HG03097 (cell line): ENCODE data around the gene STAT1.

Experiments used
- ATAC-seq: cut with Tn5 transposase; IDR thresholded peaks from one replicate; pipeline ENCODE4 v1.9.1; 2021; ENCODE audit not compliant: unreplicated experiment, low FRiP score

The STAT1 gene

DNA sequence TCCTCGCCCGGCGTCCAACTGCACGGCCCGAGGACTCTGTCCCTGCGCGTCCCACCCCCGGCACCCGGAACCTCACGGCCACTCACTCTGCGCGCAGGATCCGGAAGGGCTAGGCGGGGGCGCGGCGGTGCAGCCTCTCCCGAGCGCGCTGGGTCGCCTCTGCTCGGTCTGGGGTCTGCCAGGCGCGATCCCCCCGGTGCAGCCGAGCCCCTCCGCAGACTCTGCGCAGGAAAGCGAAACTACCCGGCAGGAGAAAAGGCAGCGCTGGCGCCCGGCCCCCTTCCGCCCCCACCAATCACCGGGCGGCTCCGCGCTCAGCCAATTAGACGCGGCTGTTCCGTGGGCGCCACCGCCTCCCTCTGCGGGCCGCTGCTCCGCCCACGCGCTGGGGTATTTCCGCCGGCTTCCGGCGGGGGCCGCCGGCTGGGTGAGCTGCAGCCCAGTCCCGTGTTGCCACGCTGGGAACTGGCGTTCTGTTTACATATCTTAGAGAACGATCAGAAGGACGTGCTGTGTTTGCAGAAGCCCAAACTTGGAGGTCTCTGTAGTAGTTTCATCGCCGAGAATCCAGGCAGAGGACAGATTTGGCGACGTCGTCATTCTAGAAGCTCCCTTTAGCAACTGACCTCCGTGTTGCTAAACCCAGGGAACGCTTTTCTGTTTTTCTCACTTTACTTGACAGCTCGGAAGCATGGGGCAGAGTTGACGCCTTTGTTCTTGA lies at the start of gene STAT1:
Gene STAT1 (minus strand): TSS at position 240 of the 721 bp plus-strand sequence. CDS start 4,168 bp downstream, outside the sequence.
- peak; percentile 76 for ATAC-seq

DNA sequence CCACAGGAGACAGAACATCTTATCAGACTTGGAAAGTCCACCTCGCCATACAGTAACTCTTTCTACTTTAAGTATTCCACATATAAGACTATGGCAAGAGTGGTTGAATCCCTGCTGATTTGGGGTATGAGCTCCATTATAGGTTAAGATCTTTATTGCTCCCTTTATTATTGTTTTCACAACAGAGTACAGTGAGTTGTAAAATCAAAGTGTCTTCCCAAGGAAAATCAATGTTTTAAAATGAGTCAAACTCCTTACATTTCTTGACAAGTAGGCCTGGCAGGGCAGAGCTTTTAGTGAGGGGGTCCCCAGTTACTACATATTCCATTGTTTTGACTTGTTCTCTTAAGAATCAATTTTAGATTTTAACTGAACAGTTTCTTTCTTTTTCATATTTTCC lies 49.6 kb upstream of the STAT1 start:
- ATAC-seq, result no peak

DNA sequence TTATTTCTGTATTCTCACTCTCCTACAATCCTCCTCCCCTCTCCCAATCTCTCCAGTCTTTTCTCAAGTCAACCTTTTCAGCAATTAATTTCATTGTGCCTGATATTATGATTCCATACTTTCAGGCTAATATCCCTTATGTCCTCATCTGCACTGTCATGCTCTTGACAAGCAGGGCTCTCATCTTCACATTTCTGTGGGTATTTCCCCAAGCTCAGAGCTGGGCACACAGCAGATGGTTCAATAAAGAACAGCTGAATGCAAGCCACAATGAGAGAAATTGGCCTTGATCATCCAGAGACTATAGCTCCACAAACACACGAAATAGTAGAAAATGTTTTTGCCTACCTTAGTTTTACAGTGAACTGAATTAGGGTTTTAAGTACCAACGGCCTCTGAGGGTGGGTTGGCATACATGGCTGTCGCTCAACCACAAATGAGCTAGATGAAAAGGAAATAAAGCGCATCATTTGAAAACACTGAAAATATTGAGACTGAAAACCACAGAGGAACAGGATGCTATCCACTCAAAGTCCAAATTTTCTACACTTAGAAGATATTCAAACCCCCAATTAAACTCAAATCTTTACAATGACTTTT lies 47.5 kb upstream of the STAT1 start:
- ATAC-seq, result no peak

DNA sequence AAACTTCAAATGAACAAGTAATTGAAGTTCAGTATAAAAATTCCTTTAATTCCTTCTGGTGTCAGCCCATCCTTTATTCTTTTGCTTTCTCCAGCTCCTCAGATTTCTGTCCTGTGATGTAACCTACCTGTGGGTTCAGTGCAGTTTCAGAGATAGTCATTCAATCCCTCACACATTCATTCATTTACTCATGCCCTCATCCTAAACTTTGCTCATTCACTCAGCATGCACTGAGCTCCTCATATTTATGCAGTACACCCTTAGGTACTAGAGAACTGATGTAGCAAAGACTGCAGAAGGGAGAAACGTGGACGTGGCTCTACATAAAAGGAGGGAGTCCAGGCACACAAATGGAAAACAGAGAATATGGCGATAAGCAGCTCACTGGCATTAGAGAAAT lies 45.3 kb upstream of the STAT1 start:
- no peak for ATAC-seq

DNA sequence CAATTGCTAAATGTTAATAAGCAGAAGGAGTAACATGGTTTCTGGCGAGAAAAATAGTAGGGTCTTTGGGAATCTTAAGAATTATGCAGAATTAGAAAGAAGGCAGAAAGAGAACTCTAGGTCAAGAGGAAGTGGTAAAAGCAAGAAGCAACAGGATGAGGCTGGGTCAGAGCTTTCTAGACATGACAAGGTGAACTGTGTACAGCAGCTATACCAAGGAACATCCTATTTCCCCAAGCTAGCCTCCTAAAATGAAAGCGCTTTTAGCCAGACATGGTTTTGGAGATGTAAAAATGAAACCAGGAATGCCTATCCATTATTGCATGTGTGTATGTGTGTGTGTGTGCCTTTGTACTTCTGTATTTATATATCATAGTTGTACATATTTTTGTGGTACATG lies 42.3 kb upstream of the STAT1 start:
- no peak for ATAC-seq

DNA sequence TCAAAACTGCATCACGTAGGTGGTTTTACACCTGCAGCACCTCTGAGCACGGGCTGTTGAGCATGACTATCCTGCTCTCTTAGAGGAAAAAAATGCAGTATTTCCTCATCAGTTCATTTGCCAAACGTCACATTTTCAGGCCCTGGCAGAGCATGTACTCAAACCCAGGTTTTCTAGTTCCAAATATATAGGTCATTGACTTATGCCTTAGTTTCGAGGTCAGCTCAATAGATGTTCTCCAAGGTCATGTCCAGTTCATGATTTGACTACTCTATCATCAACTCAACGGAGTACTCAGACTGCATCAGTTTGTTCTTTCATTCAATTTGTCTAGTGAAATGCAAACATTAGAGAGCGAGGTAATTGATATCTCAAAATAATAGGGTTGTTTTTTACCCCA lies 39.3 kb upstream of the STAT1 start:
- no peak for ATAC-seq

DNA sequence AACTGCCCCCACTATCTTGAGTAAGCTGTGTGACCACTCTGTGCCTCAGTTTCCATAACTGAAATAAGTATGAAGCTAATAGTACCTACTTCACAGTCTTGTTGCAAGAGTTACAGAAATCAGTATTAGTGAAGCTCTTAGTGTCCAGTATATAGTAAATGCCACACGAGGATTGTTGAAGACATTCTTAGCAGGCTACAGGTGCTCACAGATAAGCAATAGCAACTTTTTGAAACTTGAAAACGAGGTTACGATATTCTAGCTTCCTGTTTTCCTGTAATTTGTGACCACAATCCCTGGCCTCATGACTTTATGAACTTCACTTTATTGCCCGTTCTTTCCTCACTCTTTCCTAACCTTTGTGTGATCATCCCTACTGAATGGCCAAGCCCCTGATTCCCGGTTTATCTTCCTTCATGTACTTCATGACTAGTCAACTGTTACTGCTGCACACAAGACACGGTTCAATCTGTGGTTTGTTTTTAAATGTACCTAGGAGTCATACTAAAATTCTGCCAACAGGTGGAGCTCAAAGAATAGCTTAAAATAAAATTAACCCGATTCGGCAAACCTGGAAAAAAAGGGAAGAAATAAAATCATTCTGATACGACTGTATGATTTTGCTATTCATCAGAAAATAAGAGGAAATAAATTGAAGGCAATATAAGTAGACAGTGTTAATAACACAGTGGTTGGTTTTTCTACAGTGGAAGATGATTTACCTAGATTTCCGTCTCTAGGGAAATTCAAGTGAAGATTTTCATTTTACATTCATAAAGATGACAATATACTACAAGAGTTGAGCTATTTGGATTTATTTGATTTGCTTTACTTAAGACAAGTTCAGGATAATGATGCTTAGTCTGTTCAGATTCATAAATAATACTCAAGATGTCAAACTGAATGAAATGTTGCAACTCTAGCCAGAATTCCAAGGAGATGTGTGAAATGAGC lies 38.1 kb upstream of the STAT1 start:
- ATAC-seq, result no peak

DNA sequence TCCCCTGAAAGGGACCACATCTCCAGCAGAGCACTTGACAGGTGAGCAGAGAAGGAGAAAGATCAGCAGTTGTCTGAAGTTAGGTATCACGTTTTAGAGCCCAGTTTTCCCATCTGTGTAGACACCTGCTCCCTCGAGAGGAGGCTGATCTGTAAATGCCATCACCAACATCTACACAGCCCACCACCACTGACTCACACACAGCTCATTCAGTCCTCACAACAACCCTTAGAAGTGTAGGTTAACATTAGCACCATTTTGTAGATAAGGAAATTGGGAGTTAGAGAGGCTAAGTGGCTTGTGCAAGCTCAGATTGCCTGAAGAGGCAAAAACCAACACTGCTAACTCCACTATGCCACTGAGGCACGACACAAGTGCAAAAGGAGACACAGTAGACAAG lies 37.2 kb upstream of the STAT1 start:
- ATAC-seq, result no peak

DNA sequence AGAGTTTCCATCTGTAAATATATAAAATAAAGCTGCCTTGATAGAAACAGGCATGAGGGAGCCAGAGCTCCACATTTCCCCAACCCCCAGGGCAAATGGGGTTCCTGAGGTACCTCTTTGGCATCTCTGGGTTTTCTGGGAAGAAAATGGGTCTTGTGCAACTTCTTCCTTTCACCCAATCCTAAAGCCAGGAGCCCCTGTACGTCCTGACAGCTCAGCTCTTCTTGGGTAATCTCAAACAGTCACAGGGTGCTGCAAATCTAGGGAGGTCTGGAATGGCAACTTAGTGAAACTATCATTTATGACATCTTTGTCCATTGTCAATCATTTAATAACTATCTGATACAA lies 36.6 kb upstream of the STAT1 start:
- no peak for ATAC-seq

DNA sequence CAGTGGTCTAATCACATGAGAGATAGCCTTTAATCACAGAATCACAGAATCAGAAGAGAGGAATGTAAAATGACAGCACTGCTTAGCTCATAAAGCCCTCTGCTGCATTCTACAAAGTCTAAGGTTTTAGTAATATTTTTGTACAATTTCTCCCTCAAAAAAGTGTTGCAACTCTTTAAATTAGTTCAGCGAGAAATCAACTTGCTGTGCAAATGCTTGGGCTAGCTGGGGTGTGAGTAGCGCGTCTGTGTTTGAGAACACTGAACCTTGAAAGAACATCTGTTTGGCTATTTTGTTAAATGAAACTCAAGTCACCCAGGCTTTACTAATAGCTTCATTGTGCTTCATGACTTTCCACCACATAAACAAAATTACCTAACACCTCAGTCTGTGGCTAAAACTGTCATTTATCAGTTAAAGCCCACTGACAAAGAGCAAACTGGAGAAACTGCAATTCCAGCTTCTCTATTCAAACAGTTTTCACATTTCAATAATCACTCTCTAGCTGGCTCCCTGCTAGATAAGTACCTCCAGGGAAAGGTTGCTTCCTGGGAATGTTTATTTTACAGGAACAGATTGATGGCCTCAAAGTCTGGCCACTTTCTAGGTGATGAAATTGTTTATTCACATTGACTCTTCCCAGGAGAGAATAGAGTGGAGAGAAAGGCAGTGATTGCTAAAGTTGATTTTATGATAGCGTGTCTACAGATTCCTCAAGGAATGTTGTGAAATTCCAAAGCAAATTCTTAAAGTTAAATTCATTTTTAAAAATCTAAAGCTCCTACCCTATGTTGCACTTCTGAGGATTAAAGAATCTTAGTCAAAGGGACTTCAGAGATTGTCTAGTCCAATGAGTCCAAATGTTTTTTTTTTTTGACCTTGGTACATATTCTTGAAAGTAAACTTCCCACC lies 36.0 kb upstream of the STAT1 start:
- peak; percentile 88 for ATAC-seq

DNA sequence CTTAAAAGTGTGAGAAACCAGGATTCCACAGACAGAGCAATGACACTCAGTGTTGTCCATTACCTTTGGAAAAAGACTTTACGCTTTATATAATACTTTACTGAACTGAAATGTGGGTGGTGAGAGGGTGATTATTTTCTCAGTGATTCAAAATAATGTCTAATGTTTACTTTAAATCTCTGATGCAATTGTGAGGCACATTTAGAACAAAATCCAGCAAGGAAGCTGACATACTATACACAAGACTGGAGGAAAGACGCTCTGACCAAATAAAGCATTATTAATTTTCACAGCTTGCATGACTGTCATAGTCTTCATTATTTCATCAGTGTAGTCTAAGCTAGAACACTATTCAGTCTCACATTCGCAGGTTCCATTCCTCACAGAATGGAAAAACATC lies 34.1 kb upstream of the STAT1 start:
- ATAC-seq, result no peak

DNA sequence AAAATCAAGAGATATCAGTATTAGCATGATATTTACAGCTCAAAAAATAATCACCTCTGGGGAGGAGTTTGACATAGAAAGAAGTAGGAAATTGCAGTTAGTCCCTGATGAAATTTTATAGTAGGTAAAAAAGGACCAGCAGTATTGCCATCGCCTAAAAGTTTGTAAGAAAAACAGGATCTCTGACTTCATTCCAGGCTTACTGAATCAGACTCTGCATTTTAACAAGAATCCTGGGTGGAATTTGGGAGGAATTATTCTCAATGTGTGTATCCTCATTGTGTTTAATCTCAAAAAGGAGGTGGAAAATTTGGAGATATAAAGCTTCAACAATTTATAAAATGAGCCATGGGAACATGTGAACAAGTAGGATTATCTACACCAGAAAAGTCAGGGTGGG lies 31.2 kb upstream of the STAT1 start:
- no peak for ATAC-seq

DNA sequence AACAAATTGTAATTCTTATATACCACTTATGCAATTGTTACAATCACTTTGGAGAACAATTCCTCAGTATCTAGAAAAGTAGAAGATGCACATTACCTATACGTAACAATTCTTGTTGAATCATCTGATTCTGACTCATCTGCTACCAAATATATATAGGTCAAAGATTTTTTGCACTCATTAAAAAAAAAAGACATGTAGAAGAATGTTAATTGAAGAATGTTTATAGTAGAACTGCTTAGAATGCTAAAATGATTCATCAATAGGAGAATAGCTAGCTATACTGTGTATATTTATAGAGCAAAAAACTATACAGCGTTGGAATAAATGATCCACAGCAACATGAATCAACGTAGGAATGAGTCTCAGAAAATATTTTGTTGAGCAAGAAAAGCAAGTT lies 29.5 kb upstream of the STAT1 start:
- no peak for ATAC-seq

DNA sequence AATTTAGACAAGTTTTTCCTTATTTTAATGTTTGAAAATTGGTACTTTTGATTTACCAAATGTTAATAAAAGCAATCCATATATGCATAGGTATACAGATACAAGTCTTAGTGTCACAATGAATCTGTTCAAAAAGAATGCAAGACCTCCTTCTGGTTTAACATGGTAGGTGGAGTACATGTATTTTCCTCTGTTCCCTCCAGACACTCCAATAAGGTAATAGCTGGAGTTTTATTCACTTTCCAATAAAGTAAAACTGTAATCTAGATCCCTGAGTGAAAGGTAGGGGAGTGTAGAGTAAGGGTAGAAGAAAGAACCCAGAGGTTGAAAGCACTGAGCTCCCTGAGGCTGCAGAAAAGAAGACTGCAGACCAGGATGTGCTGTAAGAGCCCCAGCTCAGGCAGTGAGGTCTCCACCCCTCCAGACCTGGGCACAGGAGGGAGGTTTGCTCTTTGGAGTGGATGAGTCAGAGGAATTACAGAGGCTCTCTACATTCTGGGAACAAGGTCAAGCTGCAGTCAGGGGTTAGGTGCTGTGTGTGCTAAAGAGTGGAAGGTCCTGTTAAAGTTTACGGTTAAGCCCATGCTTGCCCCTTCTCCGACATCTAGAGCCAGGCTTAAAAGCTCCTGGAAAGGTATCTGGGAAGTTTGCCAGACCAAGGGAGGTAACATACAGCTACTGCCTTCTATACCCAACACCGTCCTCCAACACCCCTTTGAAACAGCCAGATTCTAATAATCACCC lies 27.6 kb upstream of the STAT1 start:
- ATAC-seq, result no peak

DNA sequence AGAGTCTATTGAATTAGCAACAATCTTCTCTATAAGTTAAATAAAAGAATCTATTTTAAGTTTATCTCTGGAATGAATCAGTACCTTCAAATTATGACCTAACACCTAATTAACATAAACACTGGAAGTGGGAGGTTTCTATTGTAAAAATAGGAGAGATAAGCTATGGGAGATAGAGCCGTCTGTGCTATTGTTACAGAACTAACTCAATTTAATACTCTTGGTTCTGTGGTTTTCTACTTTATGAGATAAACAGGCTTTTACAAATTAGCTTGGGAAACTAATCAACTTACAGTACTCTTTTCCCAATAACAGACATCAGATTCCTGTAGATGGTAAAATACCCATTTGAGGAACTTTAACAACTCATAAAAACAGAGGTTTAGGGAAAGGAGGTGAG lies 25.6 kb upstream of the STAT1 start:
- no peak for ATAC-seq

DNA sequence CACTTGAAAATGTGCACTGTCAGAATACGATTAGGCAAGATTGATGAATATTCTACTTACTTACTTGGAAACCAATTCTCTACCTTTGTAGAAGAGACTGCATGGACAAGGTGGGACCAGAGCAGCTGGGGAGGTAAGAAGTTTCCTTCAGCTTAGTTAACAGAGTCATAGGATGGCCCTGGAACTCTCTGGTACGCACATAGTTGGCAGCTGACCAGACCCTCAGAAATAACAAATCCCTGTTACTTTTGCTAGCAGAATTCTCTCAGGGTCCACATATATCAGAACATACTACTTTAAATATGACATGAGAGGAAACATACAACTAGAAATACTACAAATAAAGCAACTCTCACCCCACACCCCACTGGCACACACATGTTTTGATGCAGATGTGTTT lies 24.8 kb upstream of the STAT1 start:
- ATAC-seq, result no peak

DNA sequence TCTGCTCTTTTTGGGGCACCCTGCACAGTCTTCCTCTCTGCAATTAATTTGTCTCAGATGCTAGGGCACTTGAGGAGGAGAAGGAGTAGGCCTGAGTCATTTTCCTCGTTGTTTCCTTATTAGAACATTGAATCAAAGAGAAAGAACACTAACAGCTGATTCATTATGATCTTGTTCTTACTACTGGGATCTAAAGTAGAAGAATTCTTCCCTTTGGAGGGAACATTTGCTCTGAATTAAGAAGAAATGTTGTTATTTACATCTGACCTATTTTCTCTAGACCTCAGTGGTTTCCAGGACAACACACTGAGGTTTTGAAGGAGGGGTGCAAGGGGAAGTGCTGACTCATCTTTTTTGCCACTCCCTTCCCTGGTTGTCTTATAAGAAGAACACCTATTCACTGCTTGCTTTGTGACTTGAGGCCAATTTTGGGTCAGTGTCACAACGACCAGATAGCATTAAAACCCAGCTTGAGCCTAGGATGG lies 24.3 kb upstream of the STAT1 start:
- no peak for ATAC-seq

DNA sequence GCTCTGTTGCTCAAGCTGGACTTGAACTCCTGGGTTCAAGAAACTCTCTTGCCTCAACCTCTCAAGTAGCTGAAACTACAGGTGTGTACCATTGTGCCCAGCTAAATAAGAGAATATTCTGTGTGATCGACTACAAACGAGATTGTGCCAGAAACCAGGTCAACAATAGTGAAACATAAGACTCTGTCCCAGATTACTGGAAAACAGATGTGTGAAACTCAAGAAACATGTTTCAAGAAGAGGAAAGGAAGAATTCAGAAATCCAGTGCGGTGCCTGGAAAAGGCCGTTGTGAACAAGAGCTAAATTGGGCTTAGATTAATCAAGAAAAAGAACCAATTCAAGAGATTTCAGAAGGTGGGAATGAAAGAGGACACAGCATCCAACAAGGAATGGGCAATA lies 23.4 kb upstream of the STAT1 start:
- no peak for ATAC-seq

DNA sequence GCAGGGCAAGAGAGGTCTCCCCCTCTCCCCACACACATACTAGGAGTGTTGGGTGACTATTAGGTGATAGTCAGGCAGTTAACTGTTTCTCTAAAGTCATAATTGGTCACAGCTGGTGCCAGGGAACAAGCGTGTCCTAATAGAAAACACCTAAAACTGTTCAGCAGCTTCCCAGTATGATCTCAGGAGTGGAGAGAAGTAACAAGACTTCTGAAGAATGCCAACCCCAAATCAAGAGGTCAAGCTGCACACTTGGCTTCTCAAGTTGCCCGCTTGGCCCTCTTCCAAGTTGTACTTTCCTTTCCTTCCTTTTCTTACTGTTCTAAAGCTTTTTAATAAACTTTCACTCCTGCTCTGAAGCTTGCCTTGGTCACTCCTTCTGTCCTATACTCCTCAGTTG lies 22.4 kb upstream of the STAT1 start:
- no peak for ATAC-seq
